PC-9 (cell line): ENCODE results near the gene MRPL55. TPM values are rescaled to one million over a fixed set of nuclear protein-coding genes. Genes with fewer than 3 reads are reported as not detected.

Experiments used
- BruUV-seq: library from RNA; stranded (reverse); fragments of 400-500 nt; replicated peaks from 2 replicates; lab custom pipeline; 2021; lab: Mats Ljungman, UMichigan
- CTCF ChIA-PET: fragments of 300-600 bp; sonication (Branson Sonifier 250); formaldehyde crosslinking; loops from one replicate; lab custom pipeline; 2022; ENCODE audit warnings: antibody characterized with exemption; lab: Charles Lee
- POLR2A ChIA-PET: fragments of 300-600 bp; sonication (Branson Sonifier 250); formaldehyde crosslinking; loops from one replicate; lab custom pipeline; 2022; ENCODE audit warnings: antibody characterized with exemption; ENCODE audit not compliant: unreplicated experiment; lab: Charles Lee
- DNase-seq, 2 experiments: peaks; one replicate each; pipeline versions ENCODE4 v3.0.0 to v3.0.0-alpha.2; 2015 to 2022; ENCODE audit warnings: mixed read lengths in 1 of 2
- H2AFZ ChIP-seq: fragments of 200-600 bp; sonication (generic); 2 replicates; pipeline ENCODE4 v1.8.1; 2017; ENCODE audit warnings: antibody characterized with exemption
- H3F3A ChIP-seq: fragments of 200-600 bp; sonication (generic); 2 replicates; pipeline ENCODE4 v1.8.1; 2017; ENCODE audit warnings: antibody characterized with exemption, mild to moderate bottlenecking, low read depth; ENCODE audit not compliant: insufficient read depth
- H3K27ac ChIP-seq: fragments of 200-600 bp; sonication (generic); 2 replicates; pipeline ENCODE4 v1.6.1; 2016; ENCODE audit warnings: mixed run types
- H3K27me3 ChIP-seq: fragments of 200-600 bp; sonication (generic); 2 replicates; pipeline ENCODE4 v1.6.1; 2016; ENCODE audit warnings: low read depth, mixed run types; ENCODE audit not compliant: insufficient read depth
- H3K36me3 ChIP-seq: fragments of 200-600 bp; sonication (generic); 2 replicates; pipeline ENCODE4 v1.6.1; 2016; ENCODE audit warnings: low read depth, mixed run types
- H3K4me1 ChIP-seq: fragments of 200-600 bp; sonication (generic); replicated peaks from 2 replicates; pipeline ENCODE4 v1.6.1; 2016; ENCODE audit warnings: mixed run types; ENCODE audit not compliant: insufficient read depth
- H3K4me2 ChIP-seq: fragments of 200-600 bp; sonication (generic); 2 replicates; pipeline ENCODE4 v1.6.1; 2017; ENCODE audit warnings: mixed run types
- H3K4me3 ChIP-seq: fragments of 200-600 bp; sonication (generic); 2 replicates; pipeline ENCODE4 v1.6.1; 2016; ENCODE audit warnings: mixed run types
- H3K79me2 ChIP-seq: fragments of 200-600 bp; sonication (generic); 2 replicates; pipeline ENCODE4 v1.6.1; 2017; ENCODE audit warnings: low read depth, mixed run types
- H3K9me2 ChIP-seq: fragments of 200-600 bp; sonication (generic); 2 replicates; pipeline ENCODE4 v1.8.1; 2017; ENCODE audit warnings: mild to moderate bottlenecking; ENCODE audit not compliant: insufficient read depth
- H3K9me3 ChIP-seq: fragments of 200-600 bp; sonication (generic); 2 replicates; pipeline ENCODE4 v1.8.1; 2016; ENCODE audit warnings: low read depth; ENCODE audit not compliant: insufficient read depth
- H4K20me1 ChIP-seq: fragments of 200-600 bp; sonication (generic); 2 replicates; pipeline ENCODE4 v1.8.1; 2017; ENCODE audit not compliant: insufficient read depth
- EZH2 ChIP-seq: fragments of 200-600 bp; sonication (generic); IDR thresholded peaks from 2 replicates; pipeline ENCODE4 v1.8.0; 2017; ENCODE audit warnings: antibody characterized with exemption, low read depth
- intact Hi-C: fragments of 100-400 bp; cut with micrococcal nuclease; formaldehyde crosslinking; loops from one replicate; pipeline ENCODE4 v1.10.0; 2022; ENCODE audit not compliant: unreplicated experiment
- total RNA-seq: library from RNA; stranded (reverse); gene quantifications from 2 replicates; pipeline ENCODE4 v1.2.3, GENCODE V29; 2021
- TF ChIP-seq, protein P1 (sequence below): fragments of 200-600 bp; sonication (generic); conservative IDR thresholded peaks from 2 replicates; pipeline ENCODE4 v1.6.1; 2017; ENCODE audit warnings: mixed run types, antibody characterized with exemption, mild to moderate bottlenecking, moderate library complexity

MRPL55 gene
- total RNA-seq, 1 experiment from 2014 or later: 81.0 TPM

DNA sequence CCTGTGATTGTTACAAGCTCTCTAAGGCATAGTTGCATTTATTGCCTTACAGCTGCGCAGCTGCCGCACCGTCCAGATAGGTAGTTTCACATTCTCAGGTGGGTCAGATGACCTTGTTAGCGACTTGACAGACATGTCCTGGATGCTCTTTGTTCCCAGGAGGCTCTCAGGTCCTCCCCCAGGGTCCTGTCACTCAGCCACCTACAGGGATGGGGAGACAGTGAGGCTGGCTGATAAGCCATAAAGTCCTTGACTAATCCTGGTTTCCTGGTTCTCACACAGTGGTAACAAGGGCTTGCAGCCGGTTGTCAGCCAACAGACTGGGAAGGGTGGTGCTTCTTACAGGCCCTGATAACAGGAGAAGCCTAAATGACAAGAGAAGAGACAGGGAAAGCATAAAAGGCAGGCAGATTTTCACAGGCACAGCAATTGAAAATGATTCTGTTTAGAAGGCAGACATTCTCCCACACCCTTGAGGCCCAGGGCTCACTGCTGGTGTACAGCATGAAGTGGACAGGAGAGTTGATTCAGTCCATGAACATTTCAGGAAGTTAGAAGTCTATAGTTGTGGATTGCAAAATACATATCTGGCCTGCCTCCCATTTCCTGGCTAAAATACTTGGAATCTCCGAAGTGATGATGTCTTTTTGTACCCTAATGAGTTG, 23.7 kb downstream of the MRPL55 start:
- H4K20me1 ChIP-seq: peaks cover 70% of the 10 kb centered on the region
- H3K27me3 ChIP-seq: no peaks in the 10 kb centered on the region
- no TSS peak for BruUV-seq
- peaks cover 29% of the 10 kb centered on the region for H3K36me3 ChIP-seq
- POLR2A ChIA-PET: interaction anchor here (0.6 kb wide), 1 partner anchor 1146 kb away, joined by 5 read pairs; no protein-coding TSS in a partner anchor
- H3F3A ChIP-seq: peaks cover 43% of the 10 kb centered on the region; the same call in 1 of the 2 replicates
- CTCF ChIA-PET: no interaction called here
- peaks cover 98% of the 10 kb centered on the region for H3K79me2 ChIP-seq
- H3K9me3 ChIP-seq: no peaks in the 10 kb centered on the region
- no peaks in the 10 kb centered on the region for H3K9me2 ChIP-seq
- peaks cover 53% of the 10 kb centered on the region for H3K4me1 ChIP-seq
- intact Hi-C loops: loop anchor here (2.0 kb wide), 1 partner anchor 55 kb away; the partner anchor contains the start of gene GUK1
- peak overlapping the region; percentile 100; the same call in 1 of the 2 replicates for H3K4me3 ChIP-seq
- no peak for TF ChIP-seq EZH2
- TF ChIP-seq, protein P1, sequence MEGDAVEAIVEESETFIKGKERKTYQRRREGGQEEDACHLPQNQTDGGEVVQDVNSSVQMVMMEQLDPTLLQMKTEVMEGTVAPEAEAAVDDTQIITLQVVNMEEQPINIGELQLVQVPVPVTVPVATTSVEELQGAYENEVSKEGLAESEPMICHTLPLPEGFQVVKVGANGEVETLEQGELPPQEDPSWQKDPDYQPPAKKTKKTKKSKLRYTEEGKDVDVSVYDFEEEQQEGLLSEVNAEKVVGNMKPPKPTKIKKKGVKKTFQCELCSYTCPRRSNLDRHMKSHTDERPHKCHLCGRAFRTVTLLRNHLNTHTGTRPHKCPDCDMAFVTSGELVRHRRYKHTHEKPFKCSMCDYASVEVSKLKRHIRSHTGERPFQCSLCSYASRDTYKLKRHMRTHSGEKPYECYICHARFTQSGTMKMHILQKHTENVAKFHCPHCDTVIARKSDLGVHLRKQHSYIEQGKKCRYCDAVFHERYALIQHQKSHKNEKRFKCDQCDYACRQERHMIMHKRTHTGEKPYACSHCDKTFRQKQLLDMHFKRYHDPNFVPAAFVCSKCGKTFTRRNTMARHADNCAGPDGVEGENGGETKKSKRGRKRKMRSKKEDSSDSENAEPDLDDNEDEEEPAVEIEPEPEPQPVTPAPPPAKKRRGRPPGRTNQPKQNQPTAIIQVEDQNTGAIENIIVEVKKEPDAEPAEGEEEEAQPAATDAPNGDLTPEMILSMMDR: no peak
- peak in 1 of 2 experiments; percentile 48 for DNase-seq
- H3K4me2 ChIP-seq: peak overlapping the region; percentile 100
- no peak overlapping the region for H2AFZ ChIP-seq
- H3K27ac ChIP-seq: peak overlapping the region; percentile 78

DNA sequence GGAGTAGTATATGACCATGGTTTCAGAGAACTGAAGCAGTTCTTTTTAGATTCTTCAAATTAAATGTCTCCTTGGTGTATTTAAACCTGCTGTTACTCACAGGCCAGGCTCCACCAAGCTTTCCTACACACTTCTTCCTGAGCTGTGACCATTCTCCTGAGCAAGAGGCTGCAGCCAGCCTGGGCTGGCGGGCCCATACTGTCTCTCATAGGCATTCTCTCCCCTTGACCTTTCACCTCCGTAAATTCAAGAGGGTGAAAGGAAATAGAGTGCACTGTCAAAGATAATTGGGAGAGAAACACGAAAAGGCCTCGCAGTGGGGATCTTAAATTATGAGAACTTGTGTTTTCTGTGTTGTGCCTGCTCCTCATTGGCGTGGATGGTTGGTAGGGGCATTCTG, 24.3 kb downstream of the MRPL55 start:
- BruUV-seq: no TSS peak
- Histone ChIP-seq H3F3A (peaks cover 39% of the 10 kb centered on the region; the same call in 1 of the 2 replicates), H3K79me2 (peaks cover 98% of the 10 kb centered on the region), H3K27ac (peak overlapping the region; percentile 78), H3K36me3 (peaks cover 28% of the 10 kb centered on the region), H3K4me1 (peaks cover 53% of the 10 kb centered on the region), H3K27me3 (no peaks in the 10 kb centered on the region), H3K4me3 (peak overlapping the region; percentile 100), H3K4me2 (peak overlapping the region; percentile 100), H4K20me1 (peaks cover 64% of the 10 kb centered on the region), H3K9me2 (no peaks in the 10 kb centered on the region), H3K9me3 (no peaks in the 10 kb centered on the region), H2AFZ (no peak overlapping the region)
- DNase-seq: no peak
- CTCF ChIA-PET: no interaction called here
- TF ChIP-seq, protein P1: no peak
- TF ChIP-seq EZH2: no peak
- intact Hi-C loops: loop anchor here (2.0 to 5.0 kb wide), 3 partner anchors 56 to 322 kb away; partner anchors contain the start of genes GUK1 and WNT3A
- POLR2A ChIA-PET: no interaction called here

DNA sequence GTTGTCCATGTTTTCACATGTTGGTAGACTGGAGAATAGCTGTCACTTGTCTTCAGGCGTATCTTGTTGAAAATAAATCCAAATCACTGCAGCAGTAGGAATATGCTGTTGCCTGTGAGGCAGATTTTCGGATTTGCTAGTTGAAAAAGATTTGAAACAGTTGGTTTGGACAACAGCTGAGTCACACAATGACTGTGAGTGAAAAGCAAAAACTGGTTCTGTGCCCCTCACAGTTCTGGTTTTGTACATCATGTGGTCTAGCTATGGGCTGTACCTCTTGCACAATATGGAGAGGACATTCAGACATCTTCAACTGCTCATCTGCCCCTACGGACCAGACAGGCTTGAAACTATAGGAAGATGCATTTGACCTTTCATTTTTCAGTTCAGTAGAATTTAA, 24.8 kb downstream of the MRPL55 start:
- Histone ChIP-seq H3K36me3 (peaks cover 28% of the 10 kb centered on the region), H3K9me2 (no peaks in the 10 kb centered on the region), H3K4me1 (peaks cover 53% of the 10 kb centered on the region), H3K4me3 (peak overlapping the region; percentile 100), H4K20me1 (peaks cover 59% of the 10 kb centered on the region), H3K27ac (peak overlapping the region; percentile 78), H3K27me3 (no peaks in the 10 kb centered on the region), H3K4me2 (peak overlapping the region; percentile 100), H3K9me3 (no peaks in the 10 kb centered on the region), H3F3A (peaks cover 39% of the 10 kb centered on the region; the same call in 1 of the 2 replicates), H2AFZ (no peak overlapping the region), H3K79me2 (peaks cover 98% of the 10 kb centered on the region)
- DNase-seq: no peak
- TF ChIP-seq, protein P1: no peak
- ChIA-PET POLR2A (interaction anchor here (0.6 to 0.7 kb wide), 2 partner anchors 41 to 319 kb away, joined by 3 to 5 read pairs; no protein-coding TSS in a partner anchor), CTCF (no interaction called here)
- BruUV-seq: no TSS peak
- intact Hi-C loops: loop anchor here (2.0 to 5.0 kb wide), 3 partner anchors 56 to 322 kb away; partner anchors contain the start of genes GUK1 and WNT3A
